ENCODE data around the gene TMEM82. TPM values are rescaled to one million over a fixed set of nuclear protein-coding genes. Genes with fewer than 3 reads are reported as not detected.
A peak's percentile ranks its signal among the peaks of the same experiment; 100 is the strongest.

TMEM82 gene
- polyA plus RNA-seq, 5 donors, result 0.06 to 0.16 (median 0.16) TPM; not detected in 2

DNA sequence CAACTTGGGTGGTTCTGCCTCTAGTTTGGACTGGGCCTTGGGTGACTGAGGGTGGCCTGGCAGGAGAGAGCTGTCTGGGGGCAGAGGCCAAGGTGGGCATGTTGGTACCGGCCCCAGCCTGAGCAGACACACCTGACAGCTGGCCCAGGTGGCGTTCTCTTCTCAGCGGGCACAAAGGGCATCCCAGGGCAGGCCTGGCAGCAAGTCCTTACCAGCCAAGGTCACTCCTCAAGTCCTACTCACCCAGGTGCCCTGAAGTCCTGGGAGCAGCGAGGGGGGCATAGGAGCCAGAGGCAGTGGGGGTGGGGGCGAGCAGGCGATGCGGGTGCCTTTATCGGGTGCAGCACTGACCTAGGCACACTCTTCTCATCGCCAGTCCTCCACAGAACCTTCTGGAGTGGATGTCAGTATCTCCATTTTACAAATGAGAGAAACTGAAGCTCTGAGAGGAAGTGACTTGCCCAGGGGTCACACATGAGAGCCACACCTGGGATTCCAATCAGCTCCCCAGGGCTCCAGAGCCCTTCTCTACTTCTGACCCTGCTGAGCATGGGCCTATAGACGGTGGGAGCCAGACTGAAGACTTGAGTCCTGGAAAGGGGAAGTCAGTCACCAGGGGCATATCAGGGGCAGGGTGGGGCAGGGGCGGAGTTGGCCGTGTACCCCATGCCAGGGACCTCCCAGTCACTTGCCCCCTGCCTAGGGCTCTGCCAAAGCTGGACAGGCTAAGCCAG is 6.8 kb upstream of the TMEM82 start:
- DNase-seq, result no peak

DNA sequence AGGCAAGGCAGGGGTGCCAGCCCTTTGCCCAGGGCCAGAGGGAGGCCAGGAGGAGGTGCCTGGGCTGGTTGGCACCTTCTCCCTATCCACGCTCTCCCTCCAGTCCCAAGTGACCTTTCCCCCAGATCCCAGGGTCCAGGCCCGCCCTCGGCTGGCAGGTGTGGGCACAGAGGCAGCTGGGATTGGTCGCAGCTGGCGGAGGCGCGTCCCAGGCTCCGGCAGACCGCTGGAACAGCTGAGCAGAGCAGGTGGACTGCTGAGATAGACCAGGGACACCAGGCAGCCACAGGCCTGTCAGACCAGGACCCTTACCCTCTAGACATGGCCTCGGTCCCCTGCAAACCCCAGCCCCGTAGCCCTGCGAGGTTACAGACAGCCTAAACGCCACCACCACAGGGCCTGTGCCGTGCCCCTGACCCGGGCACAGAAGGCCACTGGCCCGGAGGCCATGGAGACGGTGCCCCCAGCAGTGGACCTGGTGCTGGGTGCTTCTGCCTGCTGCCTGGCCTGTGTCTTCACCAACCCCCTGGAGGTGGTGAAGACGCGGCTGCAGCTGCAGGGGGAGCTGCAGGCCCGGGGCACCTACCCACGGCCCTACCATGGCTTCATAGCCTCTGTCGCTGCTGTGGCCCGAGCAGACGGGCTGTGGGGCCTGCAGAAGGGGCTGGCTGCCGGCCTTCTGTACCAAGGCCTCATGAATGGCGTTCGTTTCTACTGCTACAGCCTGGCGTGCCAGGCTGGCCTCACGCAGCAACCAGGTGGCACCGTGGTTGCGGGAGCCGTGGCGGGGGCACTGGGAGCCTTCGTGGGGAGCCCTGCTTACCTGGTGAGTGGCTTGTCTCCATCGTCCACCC is 6.0 kb upstream of the TMEM82 start, which contains the start of gene SLC25A34:
SLC25A34 (plus strand) TSS at position 221 of the 854 bp plus-strand sequence; CDS start at position 449, 228 bp downstream.
- DNase-seq, result no peak

DNA sequence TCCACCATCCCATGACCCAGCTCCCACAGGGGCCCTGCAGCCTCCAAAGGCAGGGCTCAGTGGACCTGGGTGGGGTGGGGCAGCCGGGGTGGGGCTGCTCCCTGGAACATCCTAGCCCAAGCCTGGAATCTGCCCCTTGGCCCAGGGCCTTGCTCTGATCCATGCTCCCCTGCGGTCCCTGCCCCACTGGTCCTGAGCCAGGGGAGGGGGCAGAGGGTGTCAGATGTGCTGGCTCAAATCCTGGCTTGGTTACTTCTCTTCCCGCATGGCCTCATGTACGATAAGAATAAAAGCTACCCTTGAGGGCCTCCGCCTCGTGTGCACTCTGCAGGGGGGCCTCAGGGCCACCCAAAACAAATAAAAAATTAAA is 5.4 kb upstream of the TMEM82 start:
- no peak for DNase-seq

DNA sequence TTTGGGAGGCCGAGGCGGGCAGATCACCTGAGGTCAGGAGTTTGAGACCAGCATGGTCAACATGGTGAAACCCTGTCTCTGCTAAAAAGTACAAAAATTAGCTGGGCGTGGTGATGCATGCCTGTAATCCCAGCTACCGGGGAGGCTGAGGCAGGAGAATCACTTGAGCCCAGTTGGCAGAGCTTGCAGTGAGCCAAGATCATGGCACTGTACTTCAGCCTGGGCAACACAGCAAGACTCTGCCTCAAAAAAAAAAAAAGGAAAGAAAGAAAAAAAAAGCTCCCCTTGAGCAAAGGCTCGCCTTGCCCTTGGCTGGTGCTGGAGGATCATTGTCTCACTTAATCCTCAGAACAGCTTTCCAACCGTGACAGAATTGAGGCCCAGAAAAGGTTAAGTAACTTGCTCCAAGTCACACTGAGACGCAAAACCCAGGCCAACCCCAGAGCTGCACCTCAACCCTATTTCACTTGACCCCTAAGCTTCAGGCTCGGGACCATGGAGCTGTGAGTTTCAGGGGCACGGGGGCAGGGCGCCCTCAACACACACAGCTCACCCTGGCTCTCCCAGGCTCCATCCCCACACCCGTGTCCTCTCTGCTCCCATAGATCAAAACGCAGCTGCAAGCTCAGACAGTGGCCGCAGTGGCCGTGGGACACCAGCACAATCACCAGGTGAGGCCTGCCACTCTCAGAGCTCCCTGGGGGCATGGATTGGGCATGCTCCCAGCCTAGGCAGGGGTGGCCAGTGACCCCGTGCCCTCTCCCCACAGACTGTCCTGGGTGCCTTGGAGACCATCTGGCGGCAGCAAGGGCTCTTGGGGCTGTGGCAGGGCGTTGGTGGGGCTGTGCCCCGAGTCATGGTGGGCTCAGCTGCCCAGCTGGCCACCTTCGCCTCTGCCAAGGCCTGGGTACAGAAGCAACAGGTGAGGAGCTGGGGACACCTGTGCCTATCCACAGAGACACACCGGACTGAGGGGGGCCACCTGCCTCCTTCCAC is 4.7 kb upstream of the TMEM82 start:
- no peak for DNase-seq

DNA sequence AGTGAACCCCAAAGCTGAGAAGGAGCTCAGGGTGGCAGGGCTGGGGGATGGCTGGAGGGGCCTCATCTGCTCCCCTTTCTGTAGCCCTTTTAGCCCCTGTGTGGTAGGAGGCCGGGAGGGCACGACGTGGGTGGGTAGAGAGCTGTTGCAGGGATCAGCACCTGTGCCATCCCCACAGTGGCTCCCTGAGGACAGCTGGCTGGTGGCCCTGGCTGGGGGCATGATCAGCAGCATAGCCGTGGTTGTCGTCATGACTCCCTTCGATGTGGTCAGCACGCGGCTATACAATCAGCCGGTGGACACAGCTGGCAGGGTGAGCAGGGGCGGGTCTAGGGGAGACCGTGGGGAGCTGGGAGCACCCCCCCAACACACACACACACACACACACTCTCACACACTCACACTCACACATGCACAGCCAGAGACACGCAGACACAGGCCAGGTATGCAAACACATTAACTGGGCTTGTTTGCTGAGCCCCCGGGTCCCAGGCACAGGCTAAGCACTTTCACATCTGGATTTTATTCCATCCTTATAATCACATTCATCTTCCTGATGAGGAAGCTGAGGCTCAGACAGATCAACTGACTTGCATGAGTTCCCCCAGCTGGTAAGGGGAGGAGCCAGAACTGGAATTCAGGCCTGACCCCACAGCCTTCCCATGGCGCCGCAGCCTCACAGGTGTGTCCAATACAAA is 3.7 kb upstream of the TMEM82 start:
- DNase-seq, result no peak

DNA sequence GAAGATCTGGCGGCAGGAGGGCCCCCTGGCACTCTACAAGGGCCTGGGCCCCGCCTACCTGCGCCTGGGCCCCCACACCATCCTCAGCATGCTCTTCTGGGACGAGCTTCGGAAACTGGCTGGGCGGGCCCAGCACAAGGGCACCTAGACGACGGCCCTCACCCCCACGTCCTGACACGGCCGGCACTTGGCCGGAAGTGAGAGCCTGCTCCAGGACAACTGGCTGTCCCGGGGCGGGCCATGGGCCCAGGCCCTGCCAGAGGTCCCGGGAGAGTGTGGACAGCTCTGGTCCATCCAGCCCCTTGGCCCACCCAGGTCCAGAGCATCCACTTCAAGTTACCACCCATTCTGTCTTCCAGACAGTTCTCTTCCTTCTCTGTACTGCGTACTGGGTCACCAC is 3.0 kb upstream of the TMEM82 start:
- no peak for DNase-seq

DNA sequence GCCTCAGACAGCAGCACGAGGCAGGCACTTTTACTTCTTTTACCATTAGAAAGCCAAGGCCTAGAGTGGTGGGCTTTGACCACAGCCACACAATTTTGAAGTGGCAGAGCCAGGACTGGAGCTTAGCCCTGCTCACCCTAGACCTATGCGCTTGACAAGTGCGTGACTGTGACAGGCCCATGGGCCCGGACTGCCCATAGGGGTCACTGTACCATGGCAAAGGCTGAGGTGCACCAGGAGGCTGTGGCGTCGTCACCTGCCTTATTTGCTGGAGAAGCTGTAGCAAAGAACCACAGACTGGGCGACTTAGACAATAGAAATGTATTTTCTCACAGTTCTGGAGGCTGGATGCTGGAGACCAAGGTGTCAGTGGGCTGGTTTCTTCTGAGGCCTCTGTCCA is 2.6 kb upstream of the TMEM82 start:
- no peak for DNase-seq

DNA sequence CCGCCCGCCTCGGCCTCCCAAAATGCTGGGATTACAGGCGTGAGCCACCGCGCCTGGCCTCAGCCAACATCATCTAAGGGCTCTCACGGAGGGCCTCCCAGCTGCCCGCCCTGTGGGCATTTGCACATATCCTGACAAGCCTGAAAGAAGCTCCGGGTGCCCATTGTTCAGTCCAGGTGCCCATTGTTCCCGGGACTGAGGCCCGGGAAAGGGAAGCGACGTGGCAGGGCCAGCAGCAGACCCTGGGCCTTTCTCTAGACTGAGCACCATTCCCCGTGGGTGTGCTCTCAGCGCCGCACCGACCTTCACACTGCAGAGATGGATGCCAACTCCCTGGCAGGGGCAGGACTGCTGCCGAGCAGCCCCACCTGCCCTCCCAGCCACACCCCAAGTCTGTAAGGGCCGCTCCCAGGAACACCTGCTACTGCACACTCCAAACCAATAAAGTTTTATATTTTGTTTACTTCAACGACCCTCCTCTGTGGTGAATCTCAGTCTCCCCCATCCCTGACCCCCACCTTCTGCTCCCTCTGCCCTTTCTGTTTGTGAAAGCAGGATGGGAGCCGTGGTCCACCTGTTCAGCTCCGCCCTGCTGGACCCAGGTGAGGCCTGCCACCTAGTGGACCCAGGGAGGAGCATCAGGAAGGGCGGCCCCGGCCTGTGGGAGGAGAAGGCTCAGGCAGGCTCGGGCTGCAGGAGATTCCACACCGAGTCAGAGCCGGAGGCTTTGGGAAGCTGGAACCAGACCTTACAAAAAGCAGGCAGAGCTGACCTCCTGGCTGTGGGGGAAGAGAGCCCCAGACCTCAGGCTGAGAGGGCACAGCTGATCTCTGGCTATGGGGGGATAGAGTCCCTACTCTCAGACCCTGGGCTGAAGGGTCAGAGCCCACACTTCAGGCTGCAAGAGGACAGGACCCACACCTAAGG is 1.1 kb upstream of the TMEM82 start:
- peak in 1 of 2 donors; percentile 60 for DNase-seq

DNA sequence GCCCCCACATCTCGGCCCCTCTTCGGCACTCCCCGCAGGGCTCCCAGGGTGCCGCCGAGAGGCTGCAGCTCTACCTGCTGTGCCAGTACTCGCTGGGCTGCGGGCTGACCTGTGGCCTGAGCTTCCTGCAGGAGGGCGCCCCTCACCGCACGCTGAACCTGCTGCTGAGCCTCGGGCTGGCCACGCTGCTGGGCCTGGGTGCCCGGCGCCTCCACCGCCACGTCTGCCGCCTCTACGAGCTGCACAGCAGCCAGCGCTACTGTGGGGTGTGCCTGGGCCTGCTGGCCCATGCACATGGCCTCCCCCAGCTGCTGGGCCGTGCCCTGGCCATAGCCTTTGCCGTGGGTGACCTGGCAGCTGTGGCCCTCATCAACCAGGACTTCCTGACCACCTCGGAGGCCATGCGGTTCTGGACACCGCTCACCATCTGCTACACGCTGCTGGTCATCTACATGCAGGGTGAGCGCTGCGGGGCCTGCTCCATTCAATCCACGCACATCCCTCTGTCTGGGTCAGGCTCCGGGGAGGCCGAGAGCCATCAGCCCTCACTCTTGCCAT is 1.9 kb downstream of the TMEM82 start:
- DNase-seq, result no peak

DNA sequence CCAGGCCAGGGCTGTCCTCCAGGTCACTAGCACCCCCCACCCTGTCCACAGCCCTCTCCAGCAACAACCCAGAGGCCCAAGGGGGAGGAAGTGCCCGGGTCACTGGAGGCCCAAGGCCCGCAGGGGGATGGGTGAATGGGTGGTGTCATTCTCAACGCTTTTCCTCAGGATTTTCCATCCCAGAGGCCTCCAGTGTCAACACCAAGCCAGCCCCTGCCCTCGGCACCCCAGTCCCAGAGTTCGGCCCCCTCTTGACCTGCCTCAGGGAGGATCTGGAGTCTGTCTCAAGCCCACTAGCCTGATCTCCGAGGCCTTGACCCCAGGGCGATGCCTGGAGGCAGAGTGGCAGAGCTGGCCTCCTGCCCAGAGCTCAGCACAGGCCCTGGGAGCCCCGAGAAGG is 5.1 kb downstream of the TMEM82 start:
- DNase-seq, result no peak

DNA sequence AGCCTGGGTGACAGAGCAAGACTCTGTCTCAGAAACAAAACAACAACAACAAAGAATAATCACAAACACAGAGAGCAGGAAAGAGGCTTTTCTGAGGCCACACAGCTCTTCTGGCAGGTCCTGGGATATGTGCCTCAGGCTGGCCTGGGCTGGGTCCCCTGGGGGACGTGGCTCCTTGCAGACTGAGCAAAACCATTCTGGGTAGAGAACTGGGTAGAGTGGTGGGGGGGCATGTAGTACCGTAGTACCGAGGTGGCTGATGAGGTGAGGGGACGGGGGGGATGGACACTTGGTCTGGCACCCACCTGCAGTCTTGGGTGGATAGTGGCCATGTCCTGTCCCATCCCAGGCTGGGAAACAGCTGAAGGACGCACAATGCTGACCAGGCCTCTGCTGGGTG is 6.0 kb downstream of the TMEM82 start:
- no peak for DNase-seq

DNA sequence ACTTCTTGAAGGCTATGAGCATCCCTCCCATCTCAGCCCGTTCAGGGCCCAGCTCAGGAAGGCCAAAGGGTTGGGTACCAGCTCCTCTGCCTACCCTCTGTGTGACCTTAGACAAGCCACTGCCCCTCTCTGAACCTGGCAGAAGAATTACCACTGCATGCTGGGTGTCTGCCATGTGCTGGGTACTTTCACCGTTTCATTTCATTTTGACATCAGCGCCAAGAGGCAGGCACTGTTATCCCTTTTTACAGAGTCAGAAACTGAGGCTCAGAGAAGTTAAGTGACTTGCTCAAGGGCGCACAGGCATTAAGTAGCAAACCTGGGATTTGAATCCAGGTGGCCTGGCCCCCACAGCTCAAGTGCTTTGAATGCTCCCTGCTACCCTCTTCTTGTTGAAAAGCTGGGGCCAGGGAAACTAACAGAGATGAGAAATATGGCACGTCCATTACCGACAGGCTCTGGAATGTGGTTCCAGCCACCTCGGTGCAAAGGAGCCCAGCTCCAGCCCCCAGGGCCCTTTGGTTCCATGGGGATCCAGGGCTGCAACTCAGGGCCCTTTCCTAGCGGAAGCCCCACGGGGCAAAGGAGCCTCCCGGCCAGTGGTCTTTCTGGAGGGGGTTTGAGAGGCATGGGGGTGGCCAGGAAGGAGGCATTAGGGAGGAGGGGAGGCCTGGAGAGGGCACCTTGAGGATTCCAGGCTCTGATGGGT is 6.5 kb downstream of the TMEM82 start:
- DNase-seq, result no peak

DNA sequence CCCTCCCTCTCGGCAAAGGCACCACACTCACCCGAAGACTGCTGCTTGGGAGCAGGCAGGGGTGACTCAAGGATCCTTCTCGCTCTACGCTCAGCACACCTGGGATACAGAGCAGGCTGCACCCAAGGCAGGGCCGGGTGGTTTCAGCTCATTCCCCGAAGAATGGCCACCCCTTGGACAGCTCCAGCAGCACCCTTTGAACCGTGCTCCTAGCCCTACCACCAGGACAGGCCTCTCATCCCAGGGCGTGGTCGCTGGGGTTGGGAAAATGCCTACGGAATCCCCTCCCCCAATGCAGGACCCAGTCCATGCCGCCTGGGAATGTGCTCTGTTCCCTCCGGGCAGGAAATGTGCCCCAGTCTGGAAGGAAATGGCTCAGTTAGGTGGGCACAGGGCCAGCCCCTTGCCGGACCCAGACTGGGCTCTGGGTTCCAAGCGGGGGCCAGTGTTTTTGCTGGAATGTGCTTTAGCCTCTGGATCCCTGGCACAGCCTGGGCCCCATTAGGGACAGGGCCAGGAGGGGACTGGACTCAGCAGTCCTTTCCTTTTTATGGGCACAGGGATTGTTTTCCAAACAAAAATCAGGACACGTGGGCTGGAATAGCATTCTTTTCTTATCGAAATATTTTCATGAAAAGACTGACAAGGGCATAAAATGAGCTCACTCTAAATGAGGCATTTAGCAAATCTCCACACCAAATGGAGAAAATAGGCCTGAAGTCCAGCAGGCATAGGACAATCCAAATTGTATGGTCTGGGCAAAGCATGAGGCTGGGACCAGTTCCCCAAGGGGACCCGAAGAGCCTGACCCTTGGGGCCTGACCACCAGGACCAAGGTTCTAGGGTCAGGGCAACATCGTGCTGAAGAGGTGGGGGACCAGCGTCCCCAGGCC is 7.3 kb downstream of the TMEM82 start:
- no peak for DNase-seq

DNA sequence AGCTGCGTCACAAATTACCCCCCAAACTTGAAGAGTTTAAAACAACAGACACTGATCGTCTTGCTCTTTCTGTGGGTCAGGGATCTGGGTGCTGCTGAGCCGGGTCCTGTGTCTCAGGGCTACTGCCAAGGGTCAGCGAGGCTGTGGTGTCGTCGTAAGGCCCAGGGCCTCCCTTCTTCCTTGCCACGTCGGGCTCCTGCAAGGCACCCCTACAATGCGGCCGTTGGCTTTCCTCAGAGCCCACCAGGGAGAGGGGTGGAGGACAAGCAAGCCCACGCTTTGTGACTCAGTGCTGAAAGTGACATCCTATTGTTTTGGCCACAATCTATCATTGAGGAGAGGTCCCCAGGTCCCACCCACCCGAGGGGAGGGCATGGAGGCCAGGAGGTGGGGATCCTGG is 8.6 kb downstream of the TMEM82 start:
- no peak for DNase-seq

DNA sequence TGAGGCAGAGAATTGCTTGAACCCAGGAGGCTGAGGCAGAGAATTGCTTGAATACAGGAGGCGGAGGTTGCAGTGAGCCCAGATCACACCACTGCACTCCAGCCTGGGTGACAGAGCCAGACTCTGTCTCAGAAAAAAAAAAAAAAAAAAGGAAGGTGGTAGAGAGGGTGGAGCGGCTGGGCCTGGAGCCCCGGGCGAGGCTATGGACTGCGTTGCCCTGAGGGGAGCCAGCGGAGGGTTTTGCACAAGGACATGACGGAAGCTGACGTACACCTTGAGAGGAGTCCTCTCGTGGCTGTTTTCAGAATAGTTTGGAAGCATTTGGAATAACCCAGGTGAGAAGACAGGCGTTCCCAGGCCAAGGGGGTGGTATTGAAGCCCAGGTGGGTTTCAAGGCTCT is 9.4 kb downstream of the TMEM82 start:
- DNase-seq, result no peak

DNA sequence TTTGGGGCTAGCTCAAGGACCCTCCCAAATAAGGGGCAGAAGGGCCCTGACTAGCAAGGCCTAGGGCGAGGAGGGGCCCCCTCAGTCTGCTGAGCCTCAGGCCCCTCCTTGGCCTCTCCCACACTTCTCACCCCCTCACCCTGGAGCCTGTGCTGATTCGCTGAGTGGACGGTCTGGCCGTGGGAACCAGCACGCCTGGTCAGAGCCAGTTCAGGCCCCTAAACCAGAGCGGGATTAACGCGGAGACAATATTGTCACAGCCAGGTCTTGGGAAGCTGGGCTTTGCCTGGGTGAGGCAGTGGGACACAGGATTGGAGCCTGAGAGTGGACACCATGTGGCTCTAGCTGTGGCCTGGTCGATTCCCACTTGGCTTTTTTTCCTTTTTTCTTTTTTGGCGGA is 11.5 kb downstream of the TMEM82 start:
- no peak for DNase-seq

DNA sequence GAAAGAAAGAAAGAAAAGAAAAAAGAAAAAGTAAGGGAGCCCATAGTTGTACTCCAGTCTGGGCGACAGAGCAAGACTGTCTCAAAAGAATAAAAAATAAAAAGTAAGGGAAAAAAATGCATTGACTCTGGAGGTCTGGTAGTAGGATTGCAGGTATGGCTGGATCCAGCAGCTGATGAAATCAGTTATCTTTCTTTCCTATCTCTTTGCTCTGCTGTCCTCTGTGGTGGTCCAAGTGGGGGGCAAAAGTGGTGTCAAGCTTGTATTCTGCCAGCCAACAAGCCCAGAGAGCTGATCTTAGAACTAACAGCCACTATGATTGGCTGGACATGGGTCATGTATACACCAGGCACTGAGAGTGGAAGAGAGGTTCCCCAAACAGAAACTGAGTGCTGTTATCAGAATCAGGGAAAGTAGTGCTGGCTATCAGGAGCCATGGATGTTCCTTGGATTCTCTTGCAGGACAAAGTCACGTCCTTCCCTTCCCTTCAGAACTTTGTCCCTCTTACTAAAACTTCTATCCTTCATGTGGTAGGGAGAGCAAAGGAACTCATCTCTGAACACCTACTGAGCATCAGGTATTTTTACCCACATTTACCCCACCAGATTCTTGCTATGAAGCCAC is 12.8 kb downstream of the TMEM82 start:
- DNase-seq, result no peak

DNA sequence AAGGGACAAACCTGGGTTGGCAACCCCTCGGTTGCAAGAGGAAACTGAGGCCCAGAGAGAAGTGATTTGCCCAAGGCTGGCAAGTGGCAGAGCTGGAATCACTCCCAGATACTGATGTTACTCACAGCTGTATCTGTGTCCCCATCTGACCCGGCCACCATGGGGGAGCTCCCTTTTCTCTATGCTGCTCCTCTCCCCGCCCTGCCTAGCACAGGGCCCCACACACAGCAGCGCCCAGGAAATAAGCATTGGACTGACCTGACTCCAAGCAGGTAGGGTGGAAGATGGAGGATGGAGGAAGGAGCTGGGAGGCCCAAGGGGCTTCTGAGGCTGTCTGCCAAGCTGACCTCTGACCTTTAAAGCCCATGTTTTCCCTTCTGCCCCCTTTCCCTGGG is 13.3 kb downstream of the TMEM82 start:
- DNase-seq, result no peak

Data from right lung (tissue), 5 donors.